WTC11 (cell line): ENCODE data around the gene ACTN1. TPM values are rescaled to one million over a fixed set of nuclear protein-coding genes. Genes with fewer than 3 reads are reported as not detected.

Experiments used
- ATAC-seq: fragments of 200-7000 bp; cut with Tn5 transposase; 2 replicates; pipeline ENCODE4 v1.10.0; 2021; ENCODE audit warnings: mild to moderate bottlenecking, moderate library complexity
- CTCF ChIA-PET: fragments of 300-600 bp; sonication (Branson Sonifier 250); formaldehyde crosslinking; loops from one replicate; lab custom pipeline; 2021; ENCODE audit warnings: antibody characterized with exemption; lab: Charles Lee
- POLR2A ChIA-PET: fragments of 350-600 bp; sonication (Branson Sonifier 250); formaldehyde crosslinking; loops from one replicate; lab custom pipeline; 2021; ENCODE audit warnings: antibody characterized with exemption; lab: Charles Lee
- DNase-seq: peaks from one replicate; pipeline ENCODE4 v3.0.0; 2021; ENCODE audit warnings: low spot score
- H3K27ac Mint-ChIP-seq: 2 replicates; pipeline ENCODE4 v1.8.0; 2021; ENCODE audit warnings: mixed read lengths
- H3K27me3 Mint-ChIP-seq: 2 replicates; pipeline ENCODE4 v1.8.0; 2021; ENCODE audit warnings: low read depth, mild to moderate bottlenecking, moderate library complexity, mixed read lengths
- H3K36me3 Mint-ChIP-seq: 2 replicates; pipeline ENCODE4 v1.8.0; 2021; ENCODE audit warnings: mixed read lengths
- H3K4me1 Mint-ChIP-seq: 2 replicates; pipeline ENCODE4 v1.8.0; 2022; ENCODE audit warnings: mixed read lengths
- H3K4me3 Mint-ChIP-seq: 2 replicates; pipeline ENCODE4 v1.8.0; 2021; ENCODE audit warnings: mild to moderate bottlenecking, moderate library complexity, mixed read lengths
- H3K9me3 Mint-ChIP-seq: 2 replicates; pipeline ENCODE4 v1.8.0; 2021; ENCODE audit warnings: mixed read lengths
- CREM ChIP-seq: sonication (generic); formaldehyde crosslinking; IDR thresholded peaks from 2 replicates; pipeline ENCODE4 v1.8.1; 2022; ENCODE audit warnings: mild to moderate bottlenecking, missing genetic modification reagents, moderate library complexity
- EMX1 ChIP-seq: fragments of 250-450 bp; sonication (Bioruptor Pico); IDR thresholded peaks from 2 replicates; pipeline ENCODE4 v1.8.0; 2021; ENCODE audit warnings: mild to moderate bottlenecking
- ETV6 ChIP-seq: sonication (generic); formaldehyde crosslinking; IDR thresholded peaks from 2 replicates; pipeline ENCODE4 v1.8.1; 2022; ENCODE audit warnings: mild to moderate bottlenecking, missing genetic modification reagents
- FOXJ3 ChIP-seq: sonication (generic); formaldehyde crosslinking; IDR thresholded peaks from 2 replicates; pipeline ENCODE4 v1.9.0; 2021; ENCODE audit warnings: missing genetic modification reagents, mild to moderate bottlenecking, borderline replicate concordance
- FOXP1 ChIP-seq: sonication (generic); formaldehyde crosslinking; IDR thresholded peaks from 2 replicates; pipeline ENCODE4 v1.8.0; 2022; ENCODE audit warnings: missing genetic modification reagents, mild to moderate bottlenecking, moderate library complexity, borderline replicate concordance
- MXD4 ChIP-seq: fragments of 250-450 bp; sonication (Bioruptor Pico); IDR thresholded peaks from 2 replicates; pipeline ENCODE4 v1.8.0; 2021; ENCODE audit warnings: mild to moderate bottlenecking, moderate library complexity, borderline replicate concordance
- NR3C1 ChIP-seq: sonication (generic); formaldehyde crosslinking; conservative IDR thresholded peaks from 2 replicates; pipeline ENCODE4 v1.8.1; 2023; ENCODE audit warnings: low read depth, mild to moderate bottlenecking, missing genetic modification reagents
- SMAD4 ChIP-seq: sonication (generic); formaldehyde crosslinking; IDR thresholded peaks from 2 replicates; pipeline ENCODE4 v1.8.0; 2022; ENCODE audit warnings: mild to moderate bottlenecking, missing genetic modification reagents
- TP53 ChIP-seq: sonication (generic); formaldehyde crosslinking; IDR thresholded peaks from 2 replicates; pipeline ENCODE4 v1.8.1; 2023; ENCODE audit warnings: mild to moderate bottlenecking, missing genetic modification reagents
- ZNF263 ChIP-seq: sonication (generic); formaldehyde crosslinking; IDR thresholded peaks from 2 replicates; pipeline ENCODE4 v1.8.1; 2022; ENCODE audit warnings: low read depth, mild to moderate bottlenecking, moderate library complexity, missing genetic modification reagents
- total RNA-seq: library from RNA; stranded (reverse); gene quantifications from 3 replicates; pipeline ENCODE4 v1.2.3, GENCODE V29; 2021
- TF ChIP-seq, protein P1 (sequence below): sonication (generic); formaldehyde crosslinking; IDR thresholded peaks from 2 replicates; pipeline ENCODE4 v1.8.1; 2023; ENCODE audit warnings: mild to moderate bottlenecking, missing genetic modification reagents, moderate library complexity
- TF ChIP-seq, protein P2 (sequence below): sonication (generic); formaldehyde crosslinking; IDR thresholded peaks from 2 replicates; pipeline ENCODE4 v1.8.0; 2022; ENCODE audit warnings: mild to moderate bottlenecking, missing genetic modification reagents
- TF ChIP-seq, protein P3 (sequence below): sonication (generic); formaldehyde crosslinking; conservative IDR thresholded peaks from 2 replicates; pipeline ENCODE4 v1.8.1; 2022; ENCODE audit warnings: mild to moderate bottlenecking, missing genetic modification reagents
- TF ChIP-seq, protein P4 (sequence below): fragments of 250-450 bp; sonication (Bioruptor Pico); IDR thresholded peaks from 2 replicates; pipeline ENCODE4 v1.9.0; 2021; ENCODE audit warnings: mild to moderate bottlenecking, borderline replicate concordance
- TF ChIP-seq, protein P5 (sequence below): sonication (generic); formaldehyde crosslinking; IDR thresholded peaks from 2 replicates; pipeline ENCODE4 v1.8.1; 2022; ENCODE audit warnings: missing genetic modification reagents, borderline replicate concordance

ACTN1 gene
- total RNA-seq, 1 experiment from 2014 or later, result 196 TPM

DNA sequence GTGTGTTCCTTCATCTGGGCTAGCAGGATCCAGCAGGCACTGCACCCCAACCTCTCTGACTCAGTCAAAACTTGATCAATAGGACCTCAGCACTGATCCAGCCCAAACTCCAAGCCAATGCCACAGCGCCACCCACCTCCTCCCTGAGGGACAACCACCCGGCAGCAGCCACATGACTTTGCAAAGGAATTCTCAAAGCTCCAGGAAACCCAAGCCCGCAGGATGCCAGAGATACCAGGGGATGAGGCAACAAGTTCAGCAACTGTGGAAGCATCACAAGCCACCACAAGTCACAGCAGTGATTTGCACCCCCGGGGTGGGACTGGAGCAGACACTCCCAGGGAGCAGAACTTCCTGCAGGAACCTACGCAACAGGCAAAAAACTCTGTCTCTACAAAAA, 37.3 kb downstream of the ACTN1 start (continued):
- TF ChIP-seq ZNF263 (no peak), EMX1 (no peak), NR3C1 (no peak), FOXP1 (no peak), MXD4 (CRISPR knock-in tag) (no peak), TP53 (CRISPR knock-in tag) (no peak), FOXJ3 (CRISPR knock-in tag) (no peak), ETV6 (0 out of 2 replicates have a peak, but pooled peaks have one; percentile 29)
- TF ChIP-seq, protein P1, sequence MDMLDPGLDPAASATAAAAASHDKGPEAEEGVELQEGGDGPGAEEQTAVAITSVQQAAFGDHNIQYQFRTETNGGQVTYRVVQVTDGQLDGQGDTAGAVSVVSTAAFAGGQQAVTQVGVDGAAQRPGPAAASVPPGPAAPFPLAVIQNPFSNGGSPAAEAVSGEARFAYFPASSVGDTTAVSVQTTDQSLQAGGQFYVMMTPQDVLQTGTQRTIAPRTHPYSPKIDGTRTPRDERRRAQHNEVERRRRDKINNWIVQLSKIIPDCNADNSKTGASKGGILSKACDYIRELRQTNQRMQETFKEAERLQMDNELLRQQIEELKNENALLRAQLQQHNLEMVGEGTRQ, result peak; percentile 61
- TF ChIP-seq, protein P2, sequence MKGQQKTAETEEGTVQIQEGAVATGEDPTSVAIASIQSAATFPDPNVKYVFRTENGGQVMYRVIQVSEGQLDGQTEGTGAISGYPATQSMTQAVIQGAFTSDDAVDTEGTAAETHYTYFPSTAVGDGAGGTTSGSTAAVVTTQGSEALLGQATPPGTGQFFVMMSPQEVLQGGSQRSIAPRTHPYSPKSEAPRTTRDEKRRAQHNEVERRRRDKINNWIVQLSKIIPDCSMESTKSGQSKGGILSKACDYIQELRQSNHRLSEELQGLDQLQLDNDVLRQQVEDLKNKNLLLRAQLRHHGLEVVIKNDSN (CRISPR knock-in tag), result peak; percentile 74; the same call in 1 of the 2 replicates
- TF ChIP-seq, protein P3, sequence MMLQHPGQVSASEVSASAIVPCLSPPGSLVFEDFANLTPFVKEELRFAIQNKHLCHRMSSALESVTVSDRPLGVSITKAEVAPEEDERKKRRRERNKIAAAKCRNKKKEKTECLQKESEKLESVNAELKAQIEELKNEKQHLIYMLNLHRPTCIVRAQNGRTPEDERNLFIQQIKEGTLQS (CRISPR knock-in tag), result peak; percentile 90
- TF ChIP-seq, protein P4, sequence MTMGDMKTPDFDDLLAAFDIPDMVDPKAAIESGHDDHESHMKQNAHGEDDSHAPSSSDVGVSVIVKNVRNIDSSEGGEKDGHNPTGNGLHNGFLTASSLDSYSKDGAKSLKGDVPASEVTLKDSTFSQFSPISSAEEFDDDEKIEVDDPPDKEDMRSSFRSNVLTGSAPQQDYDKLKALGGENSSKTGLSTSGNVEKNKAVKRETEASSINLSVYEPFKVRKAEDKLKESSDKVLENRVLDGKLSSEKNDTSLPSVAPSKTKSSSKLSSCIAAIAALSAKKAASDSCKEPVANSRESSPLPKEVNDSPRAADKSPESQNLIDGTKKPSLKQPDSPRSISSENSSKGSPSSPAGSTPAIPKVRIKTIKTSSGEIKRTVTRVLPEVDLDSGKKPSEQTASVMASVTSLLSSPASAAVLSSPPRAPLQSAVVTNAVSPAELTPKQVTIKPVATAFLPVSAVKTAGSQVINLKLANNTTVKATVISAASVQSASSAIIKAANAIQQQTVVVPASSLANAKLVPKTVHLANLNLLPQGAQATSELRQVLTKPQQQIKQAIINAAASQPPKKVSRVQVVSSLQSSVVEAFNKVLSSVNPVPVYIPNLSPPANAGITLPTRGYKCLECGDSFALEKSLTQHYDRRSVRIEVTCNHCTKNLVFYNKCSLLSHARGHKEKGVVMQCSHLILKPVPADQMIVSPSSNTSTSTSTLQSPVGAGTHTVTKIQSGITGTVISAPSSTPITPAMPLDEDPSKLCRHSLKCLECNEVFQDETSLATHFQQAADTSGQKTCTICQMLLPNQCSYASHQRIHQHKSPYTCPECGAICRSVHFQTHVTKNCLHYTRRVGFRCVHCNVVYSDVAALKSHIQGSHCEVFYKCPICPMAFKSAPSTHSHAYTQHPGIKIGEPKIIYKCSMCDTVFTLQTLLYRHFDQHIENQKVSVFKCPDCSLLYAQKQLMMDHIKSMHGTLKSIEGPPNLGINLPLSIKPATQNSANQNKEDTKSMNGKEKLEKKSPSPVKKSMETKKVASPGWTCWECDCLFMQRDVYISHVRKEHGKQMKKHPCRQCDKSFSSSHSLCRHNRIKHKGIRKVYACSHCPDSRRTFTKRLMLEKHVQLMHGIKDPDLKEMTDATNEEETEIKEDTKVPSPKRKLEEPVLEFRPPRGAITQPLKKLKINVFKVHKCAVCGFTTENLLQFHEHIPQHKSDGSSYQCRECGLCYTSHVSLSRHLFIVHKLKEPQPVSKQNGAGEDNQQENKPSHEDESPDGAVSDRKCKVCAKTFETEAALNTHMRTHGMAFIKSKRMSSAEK (CRISPR knock-in tag), result 0 out of 2 replicates have a peak, but pooled peaks have one; percentile 15

DNA sequence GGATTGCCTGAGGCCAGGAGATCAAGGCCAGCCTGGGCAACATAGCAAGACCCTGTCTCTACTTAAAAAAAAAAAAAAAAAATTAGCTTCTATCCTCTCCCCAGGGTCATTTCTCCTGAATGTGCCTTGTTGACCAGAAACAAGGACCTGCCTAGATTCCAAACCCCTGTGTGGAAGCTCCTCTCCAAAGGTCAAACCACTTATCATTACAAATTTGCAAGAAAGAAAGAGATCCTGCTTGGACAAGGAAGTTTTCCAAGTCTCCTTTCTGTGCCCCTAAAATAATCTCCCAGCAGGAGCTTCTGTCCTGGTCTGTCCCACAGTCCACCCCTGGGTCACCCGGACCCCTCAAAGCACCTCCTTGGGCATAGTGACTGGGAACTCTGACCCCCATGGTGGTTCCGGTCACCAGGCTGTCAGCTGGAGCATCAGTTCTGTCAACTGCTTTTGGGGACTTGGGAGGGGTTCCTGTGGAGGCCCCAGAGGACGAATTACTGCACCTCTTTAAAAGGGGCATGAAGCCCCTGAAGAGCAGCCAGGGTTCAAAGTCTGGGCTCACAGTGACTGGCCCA, 38.4 kb downstream of the ACTN1 start:
- CTCF ChIA-PET, result interaction anchor here (0.9 to 3.9 kb wide), 7 partner anchors 16 to 166 kb away, joined by 3 to 48 read pairs (median 4); no protein-coding TSS in a partner anchor
- Mint-ChIP-seq H3K9me3 (no peaks in the 10 kb centered on the region), H3K4me3 (no peak overlapping the region), H3K27me3 (no peaks in the 10 kb centered on the region), H3K36me3 (no peaks in the 10 kb centered on the region), H3K4me1 (peaks cover 89% of the 10 kb centered on the region), H3K27ac (peak overlapping the region; percentile 23; the same call in 1 of the 2 replicates)
- POLR2A ChIA-PET, result interaction anchor here (0.8 to 1.6 kb wide), 4 partner anchors 10 to 37 kb away, joined by 3 to 8 read pairs (median 4); no protein-coding TSS in a partner anchor
- DNase-seq (no peak), ATAC-seq (no peak)
- TF ChIP-seq CREM (CRISPR knock-in tag), result no peak
- TF ChIP-seq, protein P5, sequence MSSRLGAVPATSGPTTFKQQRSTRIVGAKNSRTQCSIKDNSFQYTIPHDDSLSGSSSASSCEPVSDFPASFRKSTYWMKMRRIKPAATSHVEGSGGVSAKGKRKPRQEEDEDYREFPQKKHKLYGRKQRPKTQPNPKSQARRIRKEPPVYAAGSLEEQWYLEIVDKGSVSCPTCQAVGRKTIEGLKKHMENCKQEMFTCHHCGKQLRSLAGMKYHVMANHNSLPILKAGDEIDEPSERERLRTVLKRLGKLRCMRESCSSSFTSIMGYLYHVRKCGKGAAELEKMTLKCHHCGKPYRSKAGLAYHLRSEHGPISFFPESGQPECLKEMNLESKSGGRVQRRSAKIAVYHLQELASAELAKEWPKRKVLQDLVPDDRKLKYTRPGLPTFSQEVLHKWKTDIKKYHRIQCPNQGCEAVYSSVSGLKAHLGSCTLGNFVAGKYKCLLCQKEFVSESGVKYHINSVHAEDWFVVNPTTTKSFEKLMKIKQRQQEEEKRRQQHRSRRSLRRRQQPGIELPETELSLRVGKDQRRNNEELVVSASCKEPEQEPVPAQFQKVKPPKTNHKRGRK (CRISPR knock-in tag), result no peak
- TF ChIP-seq SMAD4 (CRISPR knock-in tag), result no peak
